GM13977 (cell line): ENCODE results near the gene HSD17B1.

ENCODE experiments used
- DNase-seq: peaks from one replicate; pipeline ENCODE4 v3.0.0; 2012; ENCODE audit warnings: low spot score
- CTCF ChIP-seq: IDR thresholded peaks from 2 replicates; pipeline ENCODE4 v1.5.1; 2012; ENCODE audit warnings: mild to moderate bottlenecking, control low read depth; ENCODE audit not compliant: insufficient read depth; ENCODE audit errors: extremely low read depth, missing control alignments
- in situ Hi-C: fragments of 300-500 bp; cut with MboI; formaldehyde crosslinking; loops from one replicate; pipeline ENCODE4 v1.12.0; 2022; ENCODE audit warnings: low sequenced_read_pairs, low pct_unique_long_range_greater_than_20kb, mixed read lengths, inconsistent platforms; ENCODE audit not compliant: unreplicated experiment

HSD17B1 gene

GRCh38 chr17:42598905-42599304, 46.2 kb downstream of the HSD17B1 start:
- DNase-seq: no peak
- no peak for TF ChIP-seq CTCF
- in situ Hi-C loops: no loop called here

DNA sequence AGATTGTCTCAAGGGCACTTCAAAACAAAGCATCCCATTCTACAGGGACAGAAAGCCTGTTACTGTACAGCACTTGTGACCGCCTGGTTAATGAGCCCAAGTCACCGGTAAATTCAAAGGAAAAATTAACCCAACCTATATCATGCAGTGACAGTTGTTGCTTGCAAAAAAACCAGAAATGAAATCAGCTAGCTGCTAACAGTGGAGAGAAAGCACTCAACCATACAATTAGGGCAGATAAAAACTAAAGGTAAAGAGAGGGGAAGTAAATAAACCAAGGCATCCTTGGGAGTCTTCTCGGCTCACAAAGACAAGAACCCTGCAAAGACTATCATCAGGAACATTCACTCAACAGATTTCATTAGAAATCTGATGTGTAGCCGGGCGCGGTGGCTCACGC, 50.6 kb downstream of the HSD17B1 start:
- in situ Hi-C loops: no loop called here
- DNase-seq: no peak
- TF ChIP-seq CTCF: no peak
